ENCODE results near the gene TMEM150C.

TMEM150C gene

GRCh38 chr4:82515705-82516104 lies 46.1 kb downstream of the TMEM150C start:
- no peaks in the 10 kb centered on the region for H3K36me3 ChIP-seq (ENCODE audit: control insufficient read depth, insufficient read depth, low read length)
- H3K4me1 ChIP-seq (ENCODE audit: control insufficient read depth, insufficient read depth, low read length): peaks cover 7% of the 10 kb centered on the region; the same call in 1 of the 2 replicates
- no peaks in the 10 kb centered on the region for H3K27me3 ChIP-seq (ENCODE audit: control insufficient read depth, insufficient read depth, low read length)
- no peak overlapping the region for H3K27ac ChIP-seq (ENCODE audit: low read depth, low read length)
- H3K9me3 ChIP-seq (ENCODE audit: control insufficient read depth, insufficient read depth, low read length): no peaks in the 10 kb centered on the region
- H3K9ac ChIP-seq (ENCODE audit: low read depth, low read length): no peak overlapping the region
- H3K4me3 ChIP-seq (ENCODE audit: low read depth, low read length): no peak overlapping the region

- Histone ChIP-seq H3K36me3 (ENCODE audit: control insufficient read depth, insufficient read depth, low read length) (no peaks in the 10 kb centered on the region), H3K4me3 (ENCODE audit: low read depth, low read length) (no peak overlapping the region), H3K4me1 (ENCODE audit: control insufficient read depth, insufficient read depth, low read length) (peaks cover 7% of the 10 kb centered on the region), H3K9me3 (ENCODE audit: control insufficient read depth, insufficient read depth, low read length) (no peaks in the 10 kb centered on the region), H3K27me3 (ENCODE audit: control insufficient read depth, insufficient read depth, low read length) (no peaks in the 10 kb centered on the region), H3K9ac (ENCODE audit: low read depth, low read length) (no peak overlapping the region), H3K27ac (ENCODE audit: low read depth, low read length) (no peak overlapping the region)
Observed at GRCh38 chr4:82513382-82513781, 48.4 kb downstream of the TMEM150C start.

- H3K4me1 ChIP-seq (ENCODE audit: control insufficient read depth, insufficient read depth, low read length): no peaks in the 10 kb centered on the region; the same call in 1 of the 2 replicates
- no peaks in the 10 kb centered on the region for H3K9me3 ChIP-seq (ENCODE audit: control insufficient read depth, insufficient read depth, low read length)
- no peaks in the 10 kb centered on the region for H3K36me3 ChIP-seq (ENCODE audit: control insufficient read depth, insufficient read depth, low read length)
- H3K27me3 ChIP-seq (ENCODE audit: control insufficient read depth, insufficient read depth, low read length): no peaks in the 10 kb centered on the region
- H3K4me3 ChIP-seq (ENCODE audit: low read depth, low read length): no peak overlapping the region
- no peak overlapping the region for H3K27ac ChIP-seq (ENCODE audit: low read depth, low read length)
- H3K9ac ChIP-seq (ENCODE audit: low read depth, low read length): no peak overlapping the region
Observed at GRCh38 chr4:82510216-82510615, 51.6 kb downstream of the TMEM150C start.

- Histone ChIP-seq H3K27me3 (ENCODE audit: control insufficient read depth, insufficient read depth, low read length) (no peaks in the 10 kb centered on the region), H3K4me3 (ENCODE audit: low read depth, low read length) (no peak overlapping the region), H3K9ac (ENCODE audit: low read depth, low read length) (no peak overlapping the region), H3K27ac (ENCODE audit: low read depth, low read length) (peak overlapping the region; percentile 19), H3K4me1 (ENCODE audit: control insufficient read depth, insufficient read depth, low read length) (no peaks in the 10 kb centered on the region; the same call in 1 of the 2 replicates), H3K9me3 (ENCODE audit: control insufficient read depth, insufficient read depth, low read length) (no peaks in the 10 kb centered on the region), H3K36me3 (ENCODE audit: control insufficient read depth, insufficient read depth, low read length) (no peaks in the 10 kb centered on the region)
Observed at GRCh38 chr4:82508806-82509428, 52.9 kb downstream of the TMEM150C start.

- H3K4me3 ChIP-seq (ENCODE audit: low read depth, low read length): no peak overlapping the region
- H3K9me3 ChIP-seq (ENCODE audit: control insufficient read depth, insufficient read depth, low read length): no peaks in the 10 kb centered on the region
- H3K4me1 ChIP-seq (ENCODE audit: control insufficient read depth, insufficient read depth, low read length): no peaks in the 10 kb centered on the region; the same call in 1 of the 2 replicates
- H3K36me3 ChIP-seq (ENCODE audit: control insufficient read depth, insufficient read depth, low read length): no peaks in the 10 kb centered on the region
- H3K9ac ChIP-seq (ENCODE audit: low read depth, low read length): no peak overlapping the region
- no peak overlapping the region for H3K27ac ChIP-seq (ENCODE audit: low read depth, low read length)
- no peaks in the 10 kb centered on the region for H3K27me3 ChIP-seq (ENCODE audit: control insufficient read depth, insufficient read depth, low read length)
Observed at GRCh38 chr4:82508011-82508410, 53.8 kb downstream of the TMEM150C start.

- Histone ChIP-seq H3K9ac (ENCODE audit: low read depth, low read length) (no peak overlapping the region), H3K9me3 (ENCODE audit: control insufficient read depth, insufficient read depth, low read length) (no peaks in the 10 kb centered on the region), H3K27ac (ENCODE audit: low read depth, low read length) (no peak overlapping the region), H3K36me3 (ENCODE audit: control insufficient read depth, insufficient read depth, low read length) (no peaks in the 10 kb centered on the region), H3K27me3 (ENCODE audit: control insufficient read depth, insufficient read depth, low read length) (no peaks in the 10 kb centered on the region), H3K4me3 (ENCODE audit: low read depth, low read length) (no peak overlapping the region), H3K4me1 (ENCODE audit: control insufficient read depth, insufficient read depth, low read length) (peaks cover 21% of the 10 kb centered on the region)
Observed at GRCh38 chr4:82501154-82501442, 60.7 kb downstream of the TMEM150C start.

- no peaks in the 10 kb centered on the region for H3K9me3 ChIP-seq (ENCODE audit: control insufficient read depth, insufficient read depth, low read length)
- H3K27me3 ChIP-seq (ENCODE audit: control insufficient read depth, insufficient read depth, low read length): no peaks in the 10 kb centered on the region
- no peak overlapping the region for H3K27ac ChIP-seq (ENCODE audit: low read depth, low read length)
- H3K9ac ChIP-seq (ENCODE audit: low read depth, low read length): no peak overlapping the region
- H3K4me1 ChIP-seq (ENCODE audit: control insufficient read depth, insufficient read depth, low read length): peaks cover 21% of the 10 kb centered on the region
- H3K36me3 ChIP-seq (ENCODE audit: control insufficient read depth, insufficient read depth, low read length): no peaks in the 10 kb centered on the region
- no peak overlapping the region for H3K4me3 ChIP-seq (ENCODE audit: low read depth, low read length)
Observed at GRCh38 chr4:82500435-82501153, 61.2 kb downstream of the TMEM150C start.

GRCh38 chr4:82499738-82500434 lies 61.9 kb downstream of the TMEM150C start:
- no peak overlapping the region for H3K9ac ChIP-seq (ENCODE audit: low read depth, low read length)
- H3K9me3 ChIP-seq (ENCODE audit: control insufficient read depth, insufficient read depth, low read length): no peaks in the 10 kb centered on the region
- peaks cover 21% of the 10 kb centered on the region for H3K4me1 ChIP-seq (ENCODE audit: control insufficient read depth, insufficient read depth, low read length)
- H3K36me3 ChIP-seq (ENCODE audit: control insufficient read depth, insufficient read depth, low read length): no peaks in the 10 kb centered on the region
- H3K27me3 ChIP-seq (ENCODE audit: control insufficient read depth, insufficient read depth, low read length): no peaks in the 10 kb centered on the region
- H3K27ac ChIP-seq (ENCODE audit: low read depth, low read length): no peak overlapping the region
- H3K4me3 ChIP-seq (ENCODE audit: low read depth, low read length): no peak overlapping the region

- Histone ChIP-seq H3K27me3 (ENCODE audit: control insufficient read depth, insufficient read depth, low read length) (no peaks in the 10 kb centered on the region), H3K9me3 (ENCODE audit: control insufficient read depth, insufficient read depth, low read length) (no peaks in the 10 kb centered on the region), H3K4me1 (ENCODE audit: control insufficient read depth, insufficient read depth, low read length) (peaks cover 17% of the 10 kb centered on the region), H3K9ac (ENCODE audit: low read depth, low read length) (no peak overlapping the region), H3K36me3 (ENCODE audit: control insufficient read depth, insufficient read depth, low read length) (no peaks in the 10 kb centered on the region), H3K4me3 (ENCODE audit: low read depth, low read length) (no peak overlapping the region), H3K27ac (ENCODE audit: low read depth, low read length) (no peak overlapping the region)
Observed at GRCh38 chr4:82496349-82496748, 65.4 kb downstream of the TMEM150C start.

GRCh38 chr4:82495666-82496065 lies 66.1 kb downstream of the TMEM150C start:
- Histone ChIP-seq H3K4me3 (ENCODE audit: low read depth, low read length) (no peak overlapping the region), H3K9ac (ENCODE audit: low read depth, low read length) (no peak overlapping the region), H3K27ac (ENCODE audit: low read depth, low read length) (no peak overlapping the region), H3K9me3 (ENCODE audit: control insufficient read depth, insufficient read depth, low read length) (no peaks in the 10 kb centered on the region), H3K4me1 (ENCODE audit: control insufficient read depth, insufficient read depth, low read length) (peaks cover 10% of the 10 kb centered on the region), H3K36me3 (ENCODE audit: control insufficient read depth, insufficient read depth, low read length) (no peaks in the 10 kb centered on the region), H3K27me3 (ENCODE audit: control insufficient read depth, insufficient read depth, low read length) (no peaks in the 10 kb centered on the region)

- H3K9ac ChIP-seq (ENCODE audit: low read depth, low read length): no peak overlapping the region
- H3K36me3 ChIP-seq (ENCODE audit: control insufficient read depth, insufficient read depth, low read length): no peaks in the 10 kb centered on the region
- no peaks in the 10 kb centered on the region for H3K4me1 ChIP-seq (ENCODE audit: control insufficient read depth, insufficient read depth, low read length)
- H3K4me3 ChIP-seq (ENCODE audit: low read depth, low read length): no peak overlapping the region
- no peak overlapping the region for H3K27ac ChIP-seq (ENCODE audit: low read depth, low read length)
- H3K9me3 ChIP-seq (ENCODE audit: control insufficient read depth, insufficient read depth, low read length): no peaks in the 10 kb centered on the region
- H3K27me3 ChIP-seq (ENCODE audit: control insufficient read depth, insufficient read depth, low read length): no peaks in the 10 kb centered on the region
Observed at GRCh38 chr4:82493721-82494425, 67.9 kb downstream of the TMEM150C start.

Measured in HUES48 (cell line).